ENCODE data around the gene CYSRT1. TPM values are rescaled to one million over a fixed set of nuclear protein-coding genes. Genes with fewer than 3 reads are reported as not detected.

CYSRT1 gene
- total RNA-seq, 1 donor from 2014 or later, result 0.27 TPM

GRCh38 chr9:137188086-137188489 lies 36.9 kb upstream of the CYSRT1 start:
- intact Hi-C loops (cut with micrococcal nuclease), result no loop called here
- peak overlapping the region; percentile 100 for H3K27ac ChIP-seq (replicated peaks)
- H3K4me3 ChIP-seq, result peak overlapping the region; percentile 100
- H3K36me3 ChIP-seq, result peaks cover 63% of the 10 kb centered on the region
- peaks cover 72% of the 10 kb centered on the region for H3K4me1 ChIP-seq
- DNase-seq, result no peak
- H3K27me3 ChIP-seq (ENCODE audit: low read depth), result no peaks in the 10 kb centered on the region
- no peaks in the 10 kb centered on the region for H3K9me3 ChIP-seq (replicated peaks)
- TF ChIP-seq CTCF (IDR thresholded peaks at IDR 0.05; ENCODE audit: borderline replicate concordance), result no peak

GRCh38 chr9:137188490-137189296 lies 36.3 kb upstream of the CYSRT1 start, which contains the start of the genes ANAPC2 and SSNA1:
TSS of gene ANAPC2 (minus strand) at chr9:137188560. CDS start at chr9:137188532, 28 bp downstream.
TSS of gene SSNA1 (plus strand) at chr9:137188676. CDS start at chr9:137188727, 51 bp downstream.
- Histone ChIP-seq H3K36me3 (peaks cover 57% of the 10 kb centered on the region), H3K27ac (replicated peaks) (peak within 1 kb of the TSS; percentile 100), H3K4me3 (peak within 1 kb of the TSS; percentile 100), H3K9me3 (replicated peaks) (no peaks in the 10 kb centered on the region), H3K27me3 (ENCODE audit: low read depth) (no peaks in the 10 kb centered on the region), H3K4me1 (peaks cover 78% of the 10 kb centered on the region)
- no peak for TF ChIP-seq CTCF (IDR thresholded peaks at IDR 0.05; ENCODE audit: borderline replicate concordance)
- DNase-seq, result peak; percentile 93
- intact Hi-C loops (cut with micrococcal nuclease), result no loop called here

- Histone ChIP-seq H3K4me3 (peak overlapping the region; percentile 100), H3K4me1 (peaks cover 87% of the 10 kb centered on the region), H3K27ac (replicated peaks) (peak overlapping the region; percentile 100), H3K27me3 (ENCODE audit: low read depth) (no peaks in the 10 kb centered on the region), H3K36me3 (peaks cover 54% of the 10 kb centered on the region), H3K9me3 (replicated peaks) (no peaks in the 10 kb centered on the region)
- intact Hi-C loops (cut with micrococcal nuclease), result no loop called here
- no peak for DNase-seq
- no peak for TF ChIP-seq CTCF (IDR thresholded peaks at IDR 0.05; ENCODE audit: borderline replicate concordance)
Measured at GRCh38 chr9:137189297-137190295, 35.4 kb upstream of the CYSRT1 start.

- Histone ChIP-seq H3K4me1 (peaks cover 89% of the 10 kb centered on the region), H3K4me3 (peak overlapping the region; percentile 100), H3K9me3 (replicated peaks) (no peaks in the 10 kb centered on the region), H3K36me3 (peaks cover 46% of the 10 kb centered on the region), H3K27me3 (ENCODE audit: low read depth) (no peaks in the 10 kb centered on the region), H3K27ac (replicated peaks) (peak overlapping the region; percentile 100)
- TF ChIP-seq CTCF (IDR thresholded peaks at IDR 0.05; ENCODE audit: borderline replicate concordance), result no peak
- intact Hi-C loops (cut with micrococcal nuclease), result no loop called here
- DNase-seq, result no peak
Measured at GRCh38 chr9:137190315-137190856, 34.6 kb upstream of the CYSRT1 start.

GRCh38 chr9:137191245-137191644 lies 33.7 kb upstream of the CYSRT1 start:
- Histone ChIP-seq H3K9me3 (replicated peaks) (no peaks in the 10 kb centered on the region), H3K4me1 (peaks cover 89% of the 10 kb centered on the region), H3K27me3 (ENCODE audit: low read depth) (no peaks in the 10 kb centered on the region), H3K4me3 (no peak overlapping the region), H3K27ac (replicated peaks) (peak overlapping the region; percentile 100), H3K36me3 (peaks cover 38% of the 10 kb centered on the region)
- no peak for TF ChIP-seq CTCF (IDR thresholded peaks at IDR 0.05; ENCODE audit: borderline replicate concordance)
- DNase-seq, result no peak
- intact Hi-C loops (cut with micrococcal nuclease), result no loop called here
